HG02678 (cell line): ENCODE data around the gene TCFL5.

Experiments used
- ATAC-seq: cut with Tn5 transposase; IDR thresholded peaks from one replicate; pipeline ENCODE4 v1.9.1; 2021; ENCODE audit warnings: mild to moderate bottlenecking, moderate library complexity; ENCODE audit not compliant: unreplicated experiment

TCFL5 gene

DNA sequence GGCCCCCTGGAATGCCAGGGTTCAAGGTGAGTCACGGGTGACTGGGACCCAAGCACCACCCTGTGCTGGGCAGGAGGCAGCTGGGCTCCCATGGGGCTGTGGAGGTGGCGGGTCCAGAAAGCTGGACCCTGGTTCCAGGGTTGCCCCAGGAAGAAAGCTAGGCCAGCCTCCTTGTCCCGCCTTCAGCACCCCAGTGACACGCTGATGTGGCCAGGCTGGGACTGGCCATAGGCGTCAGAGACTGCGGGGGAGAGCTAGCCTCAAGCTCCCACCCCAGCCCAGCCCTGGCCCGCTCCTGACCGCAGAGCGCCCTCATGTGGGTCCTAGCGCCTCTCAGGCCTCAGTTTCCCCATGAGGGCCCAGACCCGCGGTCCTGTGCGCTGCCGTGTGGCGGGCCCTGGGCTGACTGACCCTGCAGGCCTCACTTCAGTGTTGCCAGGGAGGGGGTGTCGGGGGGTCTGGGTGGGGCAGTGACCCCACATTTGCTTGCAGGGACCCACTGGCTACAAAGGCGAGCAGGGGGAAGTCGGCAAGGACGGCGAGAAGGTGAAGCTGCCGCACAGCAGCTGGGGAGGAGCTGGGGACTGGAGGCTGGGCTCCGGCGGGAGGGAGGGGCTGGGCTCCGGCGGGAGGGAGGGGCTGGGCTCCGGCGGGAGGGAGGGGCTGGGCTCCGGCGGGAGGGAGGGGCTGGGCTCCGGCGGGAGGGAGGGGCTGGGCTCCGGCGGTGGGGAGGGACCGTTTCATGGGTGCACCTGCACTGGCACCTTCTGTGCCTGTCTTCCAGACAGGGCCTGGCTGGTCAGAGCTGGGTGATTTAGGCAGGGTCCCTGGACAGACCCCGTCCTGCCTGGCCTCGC is 36.9 kb downstream of the TCFL5 start:
- ATAC-seq: no peak

DNA sequence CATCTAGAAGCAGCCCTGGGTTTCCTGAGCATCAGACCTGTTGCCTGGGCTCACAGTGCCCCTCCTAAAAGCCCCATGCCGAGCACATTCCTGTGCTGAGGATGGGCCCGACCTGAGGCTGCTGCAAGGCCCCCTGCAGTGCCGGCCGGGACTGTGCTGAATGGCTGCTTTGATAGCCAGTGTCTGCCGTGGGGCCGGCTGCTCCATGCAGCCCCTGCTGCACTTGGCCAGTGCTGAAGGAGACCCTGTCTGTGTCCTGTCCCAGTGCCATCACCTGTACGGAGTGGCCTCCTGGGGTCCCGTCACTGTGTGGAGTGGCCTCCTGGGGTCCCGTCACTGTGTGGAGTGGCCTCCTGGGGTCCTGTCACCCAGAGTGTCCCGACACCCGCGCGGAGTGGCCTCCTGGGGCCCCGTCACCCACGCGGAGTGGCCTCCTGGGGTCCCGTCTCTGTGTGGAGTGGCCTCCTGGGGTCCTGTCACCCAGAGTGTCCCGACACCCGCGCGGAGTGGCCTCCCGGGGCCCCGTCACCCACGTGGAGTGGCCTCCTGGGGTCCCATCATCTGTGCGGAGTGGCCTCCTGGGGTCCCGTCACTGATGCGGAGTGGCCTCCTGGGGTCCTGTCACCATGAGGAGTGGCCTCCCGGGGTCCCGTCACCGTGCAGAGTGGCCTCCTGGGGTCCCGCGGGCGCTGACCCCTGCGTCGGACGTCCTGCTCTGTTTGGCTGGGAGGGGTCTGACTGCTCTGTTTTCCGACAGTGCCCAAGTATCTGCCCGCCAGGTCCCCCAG is 37.7 kb downstream of the TCFL5 start:
- ATAC-seq: no peak

DNA sequence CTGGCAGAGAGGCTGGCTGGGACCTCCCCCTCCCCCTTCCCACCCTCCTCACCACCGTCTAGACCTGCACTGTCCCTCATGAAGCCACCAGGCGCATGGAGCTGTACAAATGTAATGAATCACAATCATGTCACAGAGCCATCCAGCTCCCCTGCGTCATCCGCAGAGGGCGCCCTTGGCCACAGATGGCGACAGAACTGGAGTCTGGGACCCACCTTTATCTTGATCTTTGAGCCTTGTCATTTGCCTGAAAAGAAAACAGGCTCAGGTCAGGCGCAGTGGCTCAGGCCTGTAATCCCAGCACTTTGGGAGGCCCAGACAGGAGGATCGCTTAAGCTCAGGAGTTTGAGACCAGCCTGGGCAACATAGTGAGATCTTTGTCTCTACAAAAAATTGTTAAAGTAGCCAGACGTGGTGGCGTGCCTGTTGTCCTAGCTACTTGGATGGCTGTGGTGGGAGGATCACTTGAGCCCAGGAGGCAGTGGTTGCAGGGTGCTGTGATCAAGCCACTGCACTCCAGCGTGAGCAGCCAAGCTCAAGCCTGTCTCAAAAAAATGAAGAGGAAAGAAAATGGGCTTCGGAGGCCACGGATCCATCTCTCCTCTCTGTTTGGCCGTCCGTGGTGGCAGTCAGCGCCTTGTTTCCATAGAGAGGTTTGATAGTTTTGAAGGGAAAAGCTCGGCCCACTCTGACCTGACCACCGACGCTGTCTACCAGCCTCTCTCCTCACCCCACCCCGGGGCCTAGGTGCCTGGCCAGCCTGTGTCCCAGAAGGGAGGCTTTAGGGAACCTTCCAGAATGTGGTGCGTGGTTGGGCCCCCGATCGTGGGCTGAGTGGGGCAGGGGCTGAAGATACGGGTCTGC is 38.6 kb downstream of the TCFL5 start:
- no peak for ATAC-seq

DNA sequence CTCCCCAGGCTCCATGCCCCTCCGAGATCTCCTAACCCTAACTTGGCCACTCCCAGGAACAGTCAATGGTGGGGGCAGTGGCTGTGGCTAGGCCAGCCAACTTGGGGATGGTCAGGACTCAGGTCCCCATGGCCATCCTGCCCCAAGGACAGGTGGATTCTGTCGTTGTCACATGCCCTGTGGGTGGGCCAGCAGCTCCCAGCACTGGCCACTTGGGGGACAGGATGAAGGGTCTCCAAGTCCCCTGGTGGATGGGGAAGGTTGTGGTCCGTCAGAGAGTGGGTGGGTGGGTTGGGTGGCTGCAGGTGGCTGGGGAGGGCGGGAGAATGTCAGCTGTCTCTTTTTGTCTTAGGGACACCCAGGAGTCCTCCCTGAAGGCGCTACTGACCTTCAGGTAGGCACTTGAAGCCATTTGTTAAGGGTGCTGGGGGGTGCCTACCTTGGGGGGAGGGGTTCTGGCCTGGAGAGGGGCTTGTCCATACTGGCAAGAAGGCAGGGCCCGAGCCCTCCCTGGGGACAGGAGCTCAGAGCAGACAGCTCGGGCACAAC is 39.3 kb downstream of the TCFL5 start:
- ATAC-seq: no peak

DNA sequence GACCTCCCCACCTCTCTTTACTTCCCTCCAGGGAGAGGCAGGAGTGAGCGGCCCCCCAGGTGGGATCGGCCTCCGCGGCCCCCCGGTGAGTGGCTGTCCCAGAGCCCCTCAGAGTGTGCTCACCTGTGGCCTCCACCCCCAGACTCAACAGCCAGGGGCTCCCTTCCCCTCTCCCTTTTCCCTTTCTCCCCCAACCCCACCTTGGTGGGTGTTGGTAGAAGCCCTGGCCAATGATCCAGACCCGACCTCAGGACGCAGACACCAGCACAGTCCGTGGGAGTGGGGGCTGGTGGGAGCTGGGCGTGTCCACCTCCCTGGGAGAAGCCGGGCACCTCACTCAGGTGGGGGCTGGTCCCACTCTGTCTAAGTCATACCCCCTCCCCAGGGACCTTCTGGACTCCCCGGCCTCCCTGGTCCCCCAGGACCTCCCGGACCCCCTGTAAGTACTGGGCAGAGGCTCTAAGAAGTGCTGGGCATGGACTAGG is 39.9 kb downstream of the TCFL5 start:
- no peak for ATAC-seq

DNA sequence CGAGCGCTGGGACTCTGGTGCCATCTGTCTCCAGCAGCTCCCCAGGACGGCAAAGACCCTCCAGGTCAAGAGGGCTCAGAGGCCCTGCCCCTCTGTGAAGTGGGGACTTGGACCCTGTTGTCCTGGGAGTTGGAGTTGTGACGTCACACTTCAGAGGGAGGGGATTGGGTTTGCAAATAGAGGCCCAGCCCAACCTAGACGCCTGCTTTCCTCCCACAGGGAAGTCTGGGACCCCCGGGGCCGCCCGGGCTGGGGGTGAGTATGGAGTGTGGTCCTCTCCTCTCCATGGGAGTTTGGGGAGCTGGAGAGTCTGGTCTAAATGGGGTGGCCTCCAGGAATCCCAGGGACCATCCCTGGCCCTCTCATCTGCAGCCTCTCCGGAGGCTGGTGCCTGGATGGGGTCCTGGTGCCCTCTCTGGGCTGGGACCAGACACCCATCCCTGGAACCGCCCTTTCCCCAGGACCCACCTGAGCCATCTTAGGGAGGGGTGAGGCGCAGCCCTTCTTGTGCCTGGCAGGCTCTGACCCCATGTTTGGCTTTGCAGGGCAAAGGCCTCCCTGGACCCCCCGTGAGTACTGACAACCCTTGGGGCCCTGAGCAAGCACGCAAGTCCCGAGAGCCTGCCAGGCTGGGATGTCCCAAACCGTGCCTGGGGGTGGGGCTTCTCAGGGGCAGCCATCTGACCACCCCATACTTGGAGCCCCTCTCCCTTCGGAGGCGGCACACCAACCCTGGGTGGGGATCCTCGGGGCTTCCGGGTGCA is 40.5 kb downstream of the TCFL5 start:
- ATAC-seq: no peak

DNA sequence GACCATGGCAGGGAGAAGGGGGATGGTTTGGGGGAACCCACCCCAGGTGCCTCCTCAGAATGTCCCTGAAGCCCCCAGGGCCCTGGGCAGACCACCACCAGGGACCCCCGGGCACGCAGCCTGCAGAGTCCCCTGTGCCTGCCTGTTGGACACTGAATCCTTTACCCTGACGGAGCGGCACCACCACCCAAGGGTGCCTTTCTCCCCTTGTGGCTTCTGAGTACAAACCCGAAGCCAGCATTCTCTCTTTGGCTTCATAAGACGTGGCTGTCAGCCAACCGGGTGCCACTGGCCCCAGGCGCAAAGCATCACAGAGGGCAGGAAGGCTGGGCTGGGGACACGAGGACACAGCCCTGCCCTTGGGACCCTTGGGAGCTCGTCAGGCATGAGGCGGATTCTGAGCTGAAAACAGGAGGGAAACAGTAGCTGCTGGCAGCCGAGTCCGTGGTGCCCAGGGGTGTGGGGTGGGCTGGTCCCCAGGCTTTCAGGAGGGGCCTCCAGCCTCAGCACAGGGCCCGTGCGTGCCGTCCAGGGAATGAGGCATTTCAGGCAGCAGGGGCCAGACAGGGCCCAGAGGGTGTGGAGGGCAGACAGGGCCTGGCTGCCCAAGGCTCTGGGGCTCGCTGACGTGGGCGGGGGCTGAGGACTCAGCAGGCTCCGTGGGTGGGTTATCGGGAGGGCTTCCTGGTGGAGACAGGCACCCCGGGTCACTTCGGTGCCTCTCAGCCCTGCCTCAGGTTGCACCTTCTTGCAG is 41.2 kb downstream of the TCFL5 start:
- ATAC-seq: no peak

DNA sequence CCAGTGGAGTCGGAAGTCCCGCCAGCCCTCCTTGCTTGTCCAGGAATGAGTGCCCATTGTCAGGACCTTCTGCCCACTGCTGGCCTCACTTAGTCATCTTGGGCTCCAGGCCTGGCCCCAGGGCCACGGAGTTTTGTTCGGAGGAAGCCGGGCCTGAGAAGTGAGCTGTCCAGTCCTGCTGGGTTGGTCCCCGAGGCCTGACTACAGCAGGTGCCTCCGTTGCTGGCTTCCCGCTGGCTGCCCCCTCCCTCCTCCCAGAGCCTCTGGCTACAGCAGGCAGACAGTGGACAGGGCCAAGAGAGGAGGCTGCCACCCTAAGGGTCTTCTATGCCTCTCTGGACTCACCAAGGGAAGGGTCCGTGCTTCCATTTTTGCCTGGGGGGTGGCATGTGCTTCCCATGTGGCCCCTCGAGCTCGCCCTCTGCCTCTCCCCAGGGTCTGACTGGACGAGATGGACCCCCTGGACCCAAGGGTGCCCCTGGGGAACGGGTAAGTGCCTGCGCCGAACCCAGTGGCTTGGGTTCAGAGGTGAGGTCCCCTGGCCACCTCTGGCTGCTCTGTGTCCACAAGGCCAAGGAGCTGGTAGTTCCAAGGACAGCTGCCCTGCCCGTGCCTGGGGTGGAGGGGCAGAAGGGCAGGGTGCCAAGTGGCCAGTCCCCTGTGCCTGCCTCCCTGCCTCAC is 42.0 kb downstream of the TCFL5 start:
- ATAC-seq: no peak

DNA sequence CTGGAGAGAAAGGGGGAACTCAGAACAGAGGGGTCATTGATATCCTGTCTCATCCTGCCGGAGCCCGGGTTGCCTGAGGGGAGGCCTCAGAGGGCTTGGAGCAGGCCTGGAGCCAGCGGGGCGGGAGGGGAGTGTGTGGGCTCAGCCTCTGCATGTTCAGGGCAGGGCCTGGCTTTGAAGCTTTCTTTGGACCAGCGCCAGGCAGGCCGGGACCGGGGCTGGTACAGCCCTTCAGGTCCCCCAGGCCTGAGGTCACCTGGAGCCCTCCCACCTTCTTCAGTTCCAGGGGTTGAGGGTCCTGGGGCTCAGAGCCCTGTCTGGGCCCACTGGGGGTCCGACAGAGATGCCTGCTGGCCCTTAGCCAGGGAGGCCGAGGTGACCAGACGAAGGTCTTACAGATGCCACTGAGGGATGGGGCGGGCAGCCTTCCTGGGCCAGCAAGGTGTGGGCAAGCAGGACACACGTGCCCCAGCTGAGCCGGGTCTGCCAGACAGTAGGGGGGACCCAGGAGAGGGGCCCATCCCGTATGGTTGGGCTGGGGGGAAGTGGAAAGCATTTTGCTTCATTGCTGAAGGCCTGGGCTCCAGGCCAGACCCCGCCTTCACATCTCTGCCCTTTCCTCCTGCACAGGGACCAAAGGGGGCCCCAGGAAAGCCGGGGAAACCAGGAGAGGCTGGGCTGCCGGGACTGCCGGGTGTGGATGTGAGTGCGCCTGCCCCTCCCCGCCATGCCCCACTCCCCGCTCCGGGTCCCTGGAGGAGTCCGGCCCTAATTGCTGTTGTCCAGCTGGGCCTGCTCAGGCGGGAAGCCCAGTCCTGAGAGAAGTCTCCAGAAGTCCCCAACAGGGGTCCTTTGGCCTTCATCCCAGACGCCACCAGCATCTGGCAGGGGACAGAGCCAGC is 42.8 kb downstream of the TCFL5 start:
- ATAC-seq: no peak

DNA sequence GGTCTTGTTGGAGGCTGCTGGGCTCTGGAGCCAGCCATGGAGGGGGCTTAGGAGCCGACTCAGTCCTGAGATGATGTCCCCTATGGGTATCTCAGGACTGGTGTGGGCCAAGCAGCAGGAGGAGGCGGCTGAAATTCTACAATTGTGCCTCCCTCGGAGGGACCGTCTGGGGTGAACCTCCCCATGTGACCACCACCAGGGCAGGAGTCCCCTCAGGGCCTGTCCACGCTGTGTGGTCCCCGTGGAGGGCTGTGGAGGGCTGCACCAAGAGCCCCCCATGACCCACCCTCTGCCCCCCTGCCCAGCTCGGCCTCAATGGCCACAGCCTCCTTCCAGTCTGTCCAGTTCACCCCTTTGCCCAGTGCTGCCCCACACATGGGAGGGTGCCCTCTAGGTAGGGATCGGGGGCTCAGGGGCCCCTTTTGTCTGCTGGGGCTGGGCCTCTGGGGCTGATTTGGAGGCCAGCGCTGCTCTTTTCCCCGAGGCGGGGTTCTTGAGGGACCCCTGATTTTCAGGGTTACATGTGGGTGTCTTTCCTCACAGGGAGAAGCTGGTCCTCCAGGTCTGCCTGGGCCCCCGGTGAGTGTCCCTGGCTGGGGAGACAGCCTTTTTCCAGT is 43.5 kb downstream of the TCFL5 start:
- no peak for ATAC-seq

DNA sequence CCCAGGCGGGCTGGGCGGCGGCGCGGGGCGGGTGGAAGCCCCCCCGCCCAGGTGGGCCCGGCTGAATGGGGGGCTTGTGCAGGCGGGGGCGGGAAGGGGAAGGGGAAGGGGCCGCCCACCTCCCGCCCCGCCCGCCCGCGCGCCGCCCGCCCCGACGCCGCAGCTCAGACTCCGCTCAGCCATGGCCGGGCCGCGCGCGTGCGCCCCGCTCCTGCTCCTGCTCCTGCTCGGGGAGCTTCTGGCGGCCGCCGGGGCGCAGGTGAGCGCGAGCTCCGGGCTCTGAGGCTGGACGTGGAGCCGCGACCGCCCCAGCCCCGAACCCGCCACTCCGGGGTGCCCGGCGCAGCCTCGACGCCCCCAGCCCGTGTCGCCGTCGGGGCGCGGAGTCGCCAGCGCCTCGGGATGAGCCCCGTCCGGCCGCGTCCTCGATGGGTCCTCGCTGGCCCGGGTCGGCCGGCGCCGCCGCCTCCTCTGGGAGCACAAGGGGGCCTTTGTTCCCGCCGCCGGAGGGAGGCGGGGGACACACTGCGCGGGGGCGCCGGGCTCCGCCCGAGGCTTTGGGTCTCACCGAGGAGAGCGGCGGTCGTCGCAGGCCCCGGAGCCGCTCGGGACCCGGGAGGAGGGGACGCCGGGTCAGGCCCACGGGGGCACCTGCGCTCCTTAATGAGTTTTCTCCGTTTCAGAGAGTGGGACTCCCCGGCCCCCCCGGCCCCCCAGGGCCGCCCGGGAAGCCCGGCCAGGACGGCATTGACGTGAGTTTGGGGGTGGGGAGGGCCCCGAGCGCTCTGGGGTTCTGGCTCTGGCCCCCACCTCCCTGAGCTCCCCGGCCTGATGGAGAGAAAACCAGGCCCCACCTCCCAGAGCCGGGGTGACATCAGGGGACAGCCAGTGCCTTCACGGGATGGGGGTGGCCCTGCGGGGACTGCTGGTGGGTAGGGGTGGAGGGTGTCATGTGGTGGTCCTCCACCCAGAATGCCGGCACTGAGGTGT is 44.4 kb downstream of the TCFL5 start, which contains the start of gene COL9A3:
TSS of gene COL9A3 (plus strand) at position 167 of the 990 bp plus-strand sequence. CDS start at position 182, 15 bp downstream.
- no peak for ATAC-seq

DNA sequence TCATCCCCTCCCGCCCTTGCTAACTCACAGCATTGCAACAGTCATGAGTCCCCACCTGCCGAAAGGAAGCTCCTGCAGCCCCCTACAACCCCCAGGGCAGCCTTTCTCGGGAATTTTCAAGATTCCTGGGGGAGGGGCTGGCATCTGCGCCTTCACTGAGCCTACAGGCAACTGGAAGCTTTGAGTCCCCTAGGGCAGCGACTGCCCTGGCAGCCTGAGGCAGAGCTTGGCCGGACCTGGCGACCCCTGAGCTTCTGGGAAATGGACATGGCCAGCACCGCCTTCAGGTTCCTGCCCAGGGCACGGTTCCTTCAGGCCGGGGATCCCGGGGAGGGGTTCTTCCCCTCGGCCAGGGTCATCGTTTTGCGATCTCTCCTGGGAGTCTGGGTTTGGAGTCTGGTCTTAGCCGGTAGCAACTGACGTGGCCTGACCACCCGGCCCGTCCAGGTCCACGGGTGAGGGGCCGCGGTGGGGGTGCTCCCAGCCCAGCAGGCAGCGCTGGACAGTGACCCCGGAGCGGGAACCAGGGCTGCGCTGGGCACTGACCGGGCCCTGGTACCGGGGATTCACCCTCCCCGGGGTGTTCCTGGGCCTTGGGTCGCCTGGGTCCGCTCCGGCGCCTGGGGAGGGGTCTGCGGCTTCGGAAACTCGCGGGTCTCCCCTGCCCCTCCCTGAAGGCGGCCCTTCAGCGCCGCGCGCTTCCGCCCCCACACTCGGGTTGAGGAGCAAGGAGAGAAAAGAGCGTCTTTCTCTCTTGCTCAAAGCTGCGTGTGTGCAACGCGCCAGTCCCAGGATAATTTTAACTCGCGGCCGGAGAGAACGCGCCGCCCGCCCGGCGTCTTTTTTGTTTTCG is 45.4 kb downstream of the TCFL5 start:
- no peak for ATAC-seq

DNA sequence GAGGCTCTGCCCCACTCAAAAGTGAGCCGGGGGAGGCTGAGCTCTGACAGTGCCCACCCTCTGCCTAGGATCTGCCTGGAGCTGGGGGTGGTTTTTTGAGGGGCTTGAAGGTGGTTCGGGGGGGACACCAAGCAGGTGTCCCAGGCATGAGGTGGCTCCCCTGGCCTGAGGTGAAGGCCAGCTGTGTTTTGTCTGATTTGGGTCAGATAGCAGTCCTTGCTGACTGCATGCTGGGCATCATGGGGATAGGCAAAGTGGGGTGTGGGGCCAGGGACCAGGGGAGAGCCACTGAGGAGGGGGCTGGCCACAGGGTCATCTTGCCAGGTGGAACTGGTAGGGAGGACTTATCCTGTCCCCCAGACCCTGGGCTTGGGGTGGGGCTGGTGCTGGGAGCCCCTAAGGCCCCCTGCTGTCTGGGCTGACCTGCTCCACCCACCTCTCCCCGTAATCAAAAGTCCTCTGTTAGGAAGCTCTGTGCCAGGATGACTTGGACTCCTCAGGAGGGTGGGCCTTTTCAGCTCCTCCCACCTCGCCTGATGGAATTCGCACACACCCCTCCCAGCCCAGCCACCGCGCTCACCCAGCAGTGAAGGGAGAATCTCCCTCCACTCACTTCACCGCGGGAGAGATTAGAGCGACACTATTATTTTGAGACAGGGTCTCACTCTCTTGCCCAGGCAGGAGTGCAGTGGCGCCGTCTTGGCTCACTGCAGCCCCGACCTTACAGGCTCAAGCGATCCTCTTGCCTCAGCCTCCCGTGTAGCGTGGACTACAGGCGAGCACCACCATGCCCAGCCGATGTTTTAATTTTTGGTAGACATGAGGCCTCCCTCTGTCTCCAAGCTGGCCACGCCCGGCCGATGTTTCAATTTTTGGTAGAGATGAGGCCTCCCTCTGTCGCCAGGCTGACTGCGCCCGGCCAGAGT is 46.3 kb downstream of the TCFL5 start:
- no peak for ATAC-seq

DNA sequence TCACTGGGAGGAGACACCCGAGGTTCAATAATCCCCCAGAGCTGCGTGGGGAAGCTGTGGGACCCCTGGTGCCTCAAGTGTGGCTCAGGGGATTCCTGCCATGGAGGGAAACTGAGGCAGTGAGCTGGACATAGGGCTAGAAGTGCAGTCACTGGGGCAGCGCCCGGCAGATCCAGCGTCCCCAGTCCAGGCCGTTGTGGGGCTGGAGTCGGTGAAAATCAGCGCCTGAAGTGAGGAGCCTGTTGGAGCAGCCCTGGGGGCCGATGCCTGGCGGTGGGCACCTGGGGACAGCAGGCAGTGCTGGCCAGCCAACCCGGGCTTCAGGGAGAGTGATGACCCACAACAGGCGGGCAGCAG is 46.9 kb downstream of the TCFL5 start:
- ATAC-seq: no peak
